ENCODE data around the gene RCN2.

Gene RCN2

DNA sequence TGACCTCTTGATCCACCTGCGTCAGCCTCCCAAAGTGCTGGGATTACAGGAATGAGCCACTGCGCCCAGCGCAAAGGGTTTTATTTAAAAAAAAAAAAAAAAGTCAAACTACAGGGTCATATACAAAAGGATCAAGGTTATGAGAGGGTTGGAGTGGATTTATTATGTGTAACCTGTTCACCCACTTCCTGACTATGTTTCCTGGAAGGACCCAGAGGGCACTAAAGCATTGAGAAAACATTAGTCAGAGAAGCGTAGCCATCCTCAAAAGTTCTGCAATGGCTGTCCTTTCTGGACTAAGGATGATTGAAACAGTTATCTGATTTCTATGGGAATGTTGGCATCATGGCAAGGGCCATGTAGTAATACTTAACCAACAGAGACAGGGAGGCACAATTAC is 19.1 kb upstream of the RCN2 start:
- peaks cover 10% of the 10 kb centered on the region for H3K27me3 Mint-ChIP-seq (ENCODE audit: low read depth)
- H3K4me1 Mint-ChIP-seq = peaks cover 5% of the 10 kb centered on the region

DNA sequence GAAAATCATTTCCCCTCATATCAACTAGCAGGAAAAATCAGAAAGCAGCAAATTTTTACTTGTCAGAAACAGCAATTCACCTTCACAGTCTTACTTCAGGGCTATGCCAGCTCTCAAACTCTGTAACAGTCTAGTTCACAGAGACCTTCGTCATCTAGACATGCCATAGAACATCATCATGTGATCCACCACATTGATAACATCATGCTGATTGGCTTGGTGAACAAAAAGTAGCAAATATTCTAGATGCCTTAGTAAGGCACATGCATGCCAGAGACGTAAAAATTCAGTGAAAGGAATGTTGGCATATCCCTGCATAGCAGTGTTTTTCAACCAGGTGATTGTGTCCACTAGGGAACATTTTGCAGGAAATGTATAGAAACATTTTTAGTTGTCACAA is 17.8 kb upstream of the RCN2 start:
- no peaks in the 10 kb centered on the region for H3K9me3 Mint-ChIP-seq
- no peak overlapping the region for H3K4me3 Mint-ChIP-seq
- no peaks in the 10 kb centered on the region for H3K36me3 Mint-ChIP-seq (ENCODE audit: low read depth)
- H3K4me1 Mint-ChIP-seq = no peaks in the 10 kb centered on the region
- peaks cover 10% of the 10 kb centered on the region for H3K27me3 Mint-ChIP-seq (ENCODE audit: low read depth)
- H3K27ac Mint-ChIP-seq = no peak overlapping the region
- TF ChIP-seq, protein P1, sequence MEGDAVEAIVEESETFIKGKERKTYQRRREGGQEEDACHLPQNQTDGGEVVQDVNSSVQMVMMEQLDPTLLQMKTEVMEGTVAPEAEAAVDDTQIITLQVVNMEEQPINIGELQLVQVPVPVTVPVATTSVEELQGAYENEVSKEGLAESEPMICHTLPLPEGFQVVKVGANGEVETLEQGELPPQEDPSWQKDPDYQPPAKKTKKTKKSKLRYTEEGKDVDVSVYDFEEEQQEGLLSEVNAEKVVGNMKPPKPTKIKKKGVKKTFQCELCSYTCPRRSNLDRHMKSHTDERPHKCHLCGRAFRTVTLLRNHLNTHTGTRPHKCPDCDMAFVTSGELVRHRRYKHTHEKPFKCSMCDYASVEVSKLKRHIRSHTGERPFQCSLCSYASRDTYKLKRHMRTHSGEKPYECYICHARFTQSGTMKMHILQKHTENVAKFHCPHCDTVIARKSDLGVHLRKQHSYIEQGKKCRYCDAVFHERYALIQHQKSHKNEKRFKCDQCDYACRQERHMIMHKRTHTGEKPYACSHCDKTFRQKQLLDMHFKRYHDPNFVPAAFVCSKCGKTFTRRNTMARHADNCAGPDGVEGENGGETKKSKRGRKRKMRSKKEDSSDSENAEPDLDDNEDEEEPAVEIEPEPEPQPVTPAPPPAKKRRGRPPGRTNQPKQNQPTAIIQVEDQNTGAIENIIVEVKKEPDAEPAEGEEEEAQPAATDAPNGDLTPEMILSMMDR (IDR thresholded peaks at IDR 0.05; ENCODE audit: unreplicated experiment in 3 of 3) = no peak

More for the DNA sequence above, 19.1 kb upstream of the RCN2 start:
- Mint-ChIP-seq H3K27ac (no peak overlapping the region), H3K36me3 (ENCODE audit: low read depth) (no peaks in the 10 kb centered on the region), H3K4me3 (no peak overlapping the region), H3K9me3 (no peaks in the 10 kb centered on the region)
- TF ChIP-seq, protein P1 (IDR thresholded peaks at IDR 0.05; ENCODE audit: unreplicated experiment in 3 of 3) = no peak

DNA sequence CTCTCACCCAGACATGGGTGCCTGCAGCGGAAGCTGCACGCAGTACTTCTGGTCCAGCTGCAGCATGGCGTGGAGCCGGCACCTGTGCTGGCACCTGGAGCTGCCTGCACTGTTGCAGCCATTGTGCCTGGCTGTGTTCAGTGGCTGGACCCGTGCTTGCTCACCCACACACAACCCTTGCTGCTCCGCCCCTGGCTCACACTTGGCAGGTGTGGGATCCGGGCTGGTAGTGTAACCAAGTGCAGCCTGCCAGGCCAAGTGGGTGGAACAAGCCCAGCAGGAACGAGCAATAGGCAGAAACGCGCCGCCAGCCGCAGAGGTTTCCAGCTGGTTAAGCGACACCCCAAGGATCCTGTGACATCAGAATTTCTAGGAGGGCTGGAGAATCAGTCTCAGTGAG is 15.2 kb upstream of the RCN2 start:
- peaks cover 10% of the 10 kb centered on the region for H3K27me3 Mint-ChIP-seq (ENCODE audit: low read depth)
- no peak overlapping the region for H3K4me3 Mint-ChIP-seq
- no peaks in the 10 kb centered on the region for H3K4me1 Mint-ChIP-seq
- H3K27ac Mint-ChIP-seq = no peak overlapping the region
- no peaks in the 10 kb centered on the region for H3K9me3 Mint-ChIP-seq
- H3K36me3 Mint-ChIP-seq (ENCODE audit: low read depth) = no peaks in the 10 kb centered on the region
- TF ChIP-seq, protein P1 (IDR thresholded peaks at IDR 0.05; ENCODE audit: unreplicated experiment in 3 of 3) = no peak

DNA sequence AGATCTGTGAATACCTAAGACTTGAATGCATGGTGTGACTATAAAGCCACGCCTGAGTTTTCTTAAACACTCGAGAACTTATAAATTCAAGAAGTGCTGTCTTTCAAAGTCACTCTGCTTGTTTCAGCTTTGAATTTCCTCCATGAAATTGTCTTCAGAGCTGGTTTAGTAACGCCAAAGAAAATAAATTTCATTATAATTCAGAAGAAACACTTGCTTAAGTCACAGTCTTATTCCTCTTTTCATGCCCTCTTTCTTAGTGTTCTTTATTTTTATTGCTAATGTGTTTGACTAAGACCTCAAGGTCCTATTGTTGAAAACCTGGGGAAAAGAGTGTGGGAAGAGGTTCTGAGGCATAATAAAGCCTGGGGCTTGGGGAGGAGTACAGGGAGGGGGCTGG is 3.3 kb upstream of the RCN2 start:
- H3K9me3 Mint-ChIP-seq = no peaks in the 10 kb centered on the region
- H3K27ac Mint-ChIP-seq = no peak overlapping the region
- H3K27me3 Mint-ChIP-seq (ENCODE audit: low read depth) = no peaks in the 10 kb centered on the region
- H3K4me3 Mint-ChIP-seq = no peak overlapping the region
- TF ChIP-seq, protein P1 (IDR thresholded peaks at IDR 0.05; ENCODE audit: unreplicated experiment in 3 of 3) = no peak
- H3K4me1 Mint-ChIP-seq = peaks cover 18% of the 10 kb centered on the region
- peaks cover 3% of the 10 kb centered on the region for H3K36me3 Mint-ChIP-seq (ENCODE audit: low read depth)

DNA sequence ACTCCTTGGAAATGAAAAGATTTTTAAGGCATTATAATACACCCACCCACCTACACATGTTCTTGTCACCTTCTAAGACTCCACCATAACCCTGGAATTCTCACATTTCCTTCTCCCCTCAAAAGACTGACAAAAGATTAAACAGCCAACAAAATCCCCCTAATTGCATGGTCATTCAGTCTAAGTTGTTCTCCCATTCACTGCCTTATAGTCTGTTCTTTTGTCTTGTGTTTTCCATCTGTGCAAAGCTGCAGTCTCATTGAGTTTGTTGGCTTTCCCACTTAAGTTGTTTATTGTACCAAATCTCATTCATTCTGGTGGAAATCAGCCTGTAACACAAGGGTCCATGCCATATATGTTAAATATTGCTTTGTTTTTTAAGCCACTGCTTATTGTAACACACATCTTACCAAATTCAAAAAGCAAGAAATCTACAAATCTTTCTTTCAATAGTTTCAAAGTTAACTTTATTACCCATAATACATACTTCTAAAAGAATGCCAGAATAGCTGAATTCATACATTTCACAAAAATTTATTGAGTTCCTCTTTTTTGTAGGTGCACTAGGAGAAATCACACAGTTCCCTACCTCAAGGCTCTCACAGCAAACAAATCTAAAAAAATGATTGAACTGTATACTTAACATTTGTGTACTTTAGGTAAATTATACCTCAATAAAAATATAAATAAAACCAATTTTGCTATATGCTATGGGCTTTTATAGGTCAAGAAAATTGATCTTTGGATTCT is 2.4 kb upstream of the RCN2 start:
- Mint-ChIP-seq H3K4me1 (peaks cover 24% of the 10 kb centered on the region), H3K9me3 (no peaks in the 10 kb centered on the region), H3K4me3 (no peak overlapping the region), H3K27ac (no peak overlapping the region), H3K27me3 (ENCODE audit: low read depth) (no peaks in the 10 kb centered on the region), H3K36me3 (ENCODE audit: low read depth) (peaks cover 9% of the 10 kb centered on the region)
- TF ChIP-seq, protein P1 (IDR thresholded peaks at IDR 0.05; ENCODE audit: unreplicated experiment in 3 of 3) = no peak

DNA sequence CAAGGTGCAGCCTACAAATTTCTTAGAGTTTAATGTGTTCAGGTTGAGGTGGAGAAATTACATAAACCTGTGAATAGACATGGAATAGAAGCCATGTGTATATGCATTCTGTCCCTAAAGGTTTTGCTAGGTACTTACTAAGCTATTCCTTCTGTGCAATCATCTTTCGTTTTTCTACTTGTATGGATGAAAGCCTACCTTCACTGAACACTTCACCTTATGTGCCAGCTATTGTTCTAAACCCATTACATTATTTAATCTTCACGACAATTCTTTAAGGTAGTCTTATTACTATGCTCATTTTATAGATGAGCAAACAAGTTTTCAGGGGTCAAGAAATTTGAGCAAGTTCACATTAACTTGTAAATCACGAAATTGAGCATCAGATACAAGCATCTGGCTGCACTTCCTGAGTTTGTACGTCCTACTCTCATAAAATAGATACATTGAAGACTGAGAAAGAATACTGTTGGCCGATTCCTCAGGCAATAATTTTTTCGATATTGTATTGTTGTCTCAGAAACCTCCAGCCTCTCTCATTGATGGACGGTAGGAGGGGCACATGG is 635 bp upstream of the RCN2 start:
- Mint-ChIP-seq H3K36me3 (ENCODE audit: low read depth) (peaks cover 23% of the 10 kb centered on the region), H3K9me3 (no peaks in the 10 kb centered on the region), H3K27ac (peak overlapping the region; percentile 68 to 96 (median 93)), H3K4me3 (peak overlapping the region; percentile 88 to 96 (median 94)), H3K4me1 (peaks cover 31% of the 10 kb centered on the region), H3K27me3 (ENCODE audit: low read depth) (no peaks in the 10 kb centered on the region)
- TF ChIP-seq, protein P1 (IDR thresholded peaks at IDR 0.05; ENCODE audit: unreplicated experiment in 3 of 3) = no peak

Measured in nephron (organoid).